GM10248 (cell line): ENCODE data around the gene AHNAK2.

Experiments
- CTCF ChIA-PET: fragments of 300-600 bp; sonication (Branson Sonifier 250); formaldehyde crosslinking; extraction: SDS; loops from one replicate; lab custom pipeline; 2021; ENCODE audit warnings: antibody characterized with exemption; lab: Yijun Ruan, JAX
- POLR2A ChIA-PET: fragments of 350-650 bp; sonication (Branson Sonifier 250); formaldehyde crosslinking; extraction: SDS; loops from one replicate; lab custom pipeline; 2020; ENCODE audit warnings: antibody characterized with exemption; lab: Yijun Ruan, JAX
- DNase-seq: peaks from one replicate; pipeline ENCODE4 v3.0.0; 2012; ENCODE audit errors: extremely low spot score
- CTCF ChIP-seq: IDR thresholded peaks from 2 replicates; pipeline ENCODE4 v1.5.1; 2012; ENCODE audit warnings: mild to moderate bottlenecking, low read depth; ENCODE audit errors: extremely low read depth, missing control alignments, control extremely low read depth

AHNAK2 gene

GRCh38 chr14:105005929-105006830, 28.0 kb upstream of the AHNAK2 start:
- CTCF ChIA-PET: interaction anchor here (0.9 to 1.8 kb wide), 4 partner anchors 11 to 22 kb away, joined by 3 to 5 read pairs (median 3); partner anchors contain the start of gene CDCA4
- POLR2A ChIA-PET: no interaction called here
- TF ChIP-seq CTCF: no peak
- DNase-seq: no peak

GRCh38 chr14:105005329-105005928, 27.3 kb upstream of the AHNAK2 start:
- TF ChIP-seq CTCF: no peak
- ChIA-PET CTCF (interaction anchor here (0.9 to 1.6 kb wide), 5 partner anchors 10 to 23 kb away, joined by 3 to 4 read pairs (median 3); no protein-coding TSS in a partner anchor), POLR2A (no interaction called here)
- no peak for DNase-seq

GRCh38 chr14:104999361-104999760, 21.2 kb upstream of the AHNAK2 start:
- CTCF ChIA-PET: interaction anchor here (0.8 to 3.3 kb wide), 4 partner anchors 9 to 23 kb away, joined by 4 to 11 read pairs (median 8); no protein-coding TSS in a partner anchor
- no peak for DNase-seq
- TF ChIP-seq CTCF: no peak
- POLR2A ChIA-PET: no interaction called here

GRCh38 chr14:104998801-104999200, 20.6 kb upstream of the AHNAK2 start:
- no peak for DNase-seq
- TF ChIP-seq CTCF: no peak
- POLR2A ChIA-PET: no interaction called here
- CTCF ChIA-PET: interaction anchor here (1.8 to 3.3 kb wide), 3 partner anchors 14 to 23 kb away, joined by 6 to 11 read pairs (median 9); no protein-coding TSS in a partner anchor

- POLR2A ChIA-PET: no interaction called here
- DNase-seq: no peak
- no peak for TF ChIP-seq CTCF
- CTCF ChIA-PET: no interaction called here
Observed at GRCh38 chr14:104996483-104996882, 18.3 kb upstream of the AHNAK2 start.

- DNase-seq: no peak
- no peak for TF ChIP-seq CTCF
- ChIA-PET POLR2A (no interaction called here), CTCF (interaction anchor here (0.8 to 1.3 kb wide), 2 partner anchors 8 to 10 kb away, joined by 3 read pairs; no protein-coding TSS in a partner anchor)
Observed at GRCh38 chr14:104996032-104996431, 17.9 kb upstream of the AHNAK2 start.
